ENCODE measurements around the gene BPTF. TPM values are rescaled to one million over a fixed set of nuclear protein-coding genes. Genes with fewer than 3 reads are reported as not detected.
"Not testable (repeated sequence)": the region's sequence is repeated elsewhere in the genome, so short reads cannot be mapped to it uniquely, and the experiment has no call there.

BPTF gene
- total RNA-seq, 4 donors from 2014 or later, result 88.8 to 143 (median 116) TPM

DNA sequence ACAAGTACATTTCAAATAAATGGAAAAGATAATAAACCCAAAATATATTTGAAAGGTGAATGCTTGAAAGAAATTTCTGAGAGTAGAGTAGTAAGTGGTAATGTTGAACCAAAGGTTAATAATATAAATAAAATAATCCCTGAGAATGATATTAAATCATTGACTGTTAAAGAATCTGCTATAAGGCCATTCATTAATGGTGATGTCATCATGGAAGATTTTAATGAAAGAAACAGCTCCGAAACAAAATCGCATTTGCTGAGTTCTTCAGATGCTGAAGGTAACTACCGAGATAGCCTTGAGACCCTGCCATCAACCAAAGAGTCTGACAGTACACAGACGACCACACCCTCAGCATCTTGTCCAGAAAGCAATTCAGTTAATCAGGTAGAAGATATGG lies 86.8 kb downstream of the BPTF start:
- DNase-seq, result no peak
- Histone ChIP-seq H3K36me3 (peaks cover 6 to 35% of the 10 kb centered on the region in 2 donors), H3K27ac (no peak overlapping the region), H3K4me1 (no peaks in the 10 kb centered on the region), H3K4me3 (replicated peaks in 1 of 3) (no peak overlapping the region), H3K9me3 (no peaks in the 10 kb centered on the region), H3K27me3 (no peaks in the 10 kb centered on the region)
- no peak for TF ChIP-seq POLR2A (IDR thresholded peaks at IDR 0.05)
- TF ChIP-seq, protein P1, sequence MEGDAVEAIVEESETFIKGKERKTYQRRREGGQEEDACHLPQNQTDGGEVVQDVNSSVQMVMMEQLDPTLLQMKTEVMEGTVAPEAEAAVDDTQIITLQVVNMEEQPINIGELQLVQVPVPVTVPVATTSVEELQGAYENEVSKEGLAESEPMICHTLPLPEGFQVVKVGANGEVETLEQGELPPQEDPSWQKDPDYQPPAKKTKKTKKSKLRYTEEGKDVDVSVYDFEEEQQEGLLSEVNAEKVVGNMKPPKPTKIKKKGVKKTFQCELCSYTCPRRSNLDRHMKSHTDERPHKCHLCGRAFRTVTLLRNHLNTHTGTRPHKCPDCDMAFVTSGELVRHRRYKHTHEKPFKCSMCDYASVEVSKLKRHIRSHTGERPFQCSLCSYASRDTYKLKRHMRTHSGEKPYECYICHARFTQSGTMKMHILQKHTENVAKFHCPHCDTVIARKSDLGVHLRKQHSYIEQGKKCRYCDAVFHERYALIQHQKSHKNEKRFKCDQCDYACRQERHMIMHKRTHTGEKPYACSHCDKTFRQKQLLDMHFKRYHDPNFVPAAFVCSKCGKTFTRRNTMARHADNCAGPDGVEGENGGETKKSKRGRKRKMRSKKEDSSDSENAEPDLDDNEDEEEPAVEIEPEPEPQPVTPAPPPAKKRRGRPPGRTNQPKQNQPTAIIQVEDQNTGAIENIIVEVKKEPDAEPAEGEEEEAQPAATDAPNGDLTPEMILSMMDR (IDR thresholded peaks at IDR 0.05), result no peak
- intact Hi-C loops (cut with DNase I), result no loop called here
- WGBS, 2 donors, result 95 to 98% methylated on average over 4 of the region's 4 CpGs

DNA sequence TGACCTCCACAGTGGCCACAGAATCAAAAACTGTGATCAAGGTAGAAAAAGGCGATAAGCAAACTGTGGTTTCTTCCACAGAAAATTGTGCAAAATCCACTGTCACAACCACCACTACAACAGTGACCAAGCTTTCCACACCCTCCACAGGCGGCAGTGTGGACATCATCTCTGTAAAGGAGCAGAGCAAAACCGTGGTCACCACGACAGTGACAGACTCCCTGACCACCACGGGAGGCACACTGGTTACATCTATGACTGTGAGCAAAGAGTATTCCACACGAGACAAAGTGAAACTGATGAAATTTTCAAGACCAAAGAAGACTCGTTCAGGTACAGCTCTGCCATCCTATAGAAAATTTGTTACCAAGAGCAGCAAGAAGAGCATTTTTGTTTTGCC lies 87.4 kb downstream of the BPTF start:
- H3K27me3 ChIP-seq, result no peaks in the 10 kb centered on the region
- H3K9me3 ChIP-seq, result no peaks in the 10 kb centered on the region
- DNase-seq, result no peak
- TF ChIP-seq, protein P1 (IDR thresholded peaks at IDR 0.05), result no peak
- no peak for TF ChIP-seq POLR2A (IDR thresholded peaks at IDR 0.05)
- 94% methylated on average over 7 of the region's 7 CpGs for WGBS, 2 donors
- no peak overlapping the region for H3K4me3 ChIP-seq (replicated peaks in 1 of 3)
- no peaks in the 10 kb centered on the region for H3K4me1 ChIP-seq
- intact Hi-C loops (cut with DNase I), result no loop called here
- no peak overlapping the region for H3K27ac ChIP-seq
- peaks cover 6 to 35% of the 10 kb centered on the region in 2 donors for H3K36me3 ChIP-seq

DNA sequence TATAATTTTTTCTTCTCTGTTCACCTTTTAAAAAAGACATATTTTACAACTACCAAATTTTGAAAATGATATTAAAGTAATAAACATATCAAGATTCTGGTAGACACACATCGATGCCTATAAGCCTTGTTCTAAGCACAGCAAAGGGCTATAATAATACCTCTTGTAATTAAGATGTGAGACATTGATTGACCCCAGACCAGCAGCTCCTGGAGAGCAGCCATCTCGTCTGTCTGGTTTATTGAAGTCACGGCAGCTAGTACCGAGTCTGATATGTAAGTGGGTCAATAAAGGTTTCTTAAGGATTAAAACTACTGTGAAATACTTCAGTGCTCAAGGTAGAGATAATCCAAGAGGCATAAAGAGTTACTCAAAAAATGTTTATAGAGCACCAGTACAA lies 94.9 kb downstream of the BPTF start:
- intact Hi-C loops (cut with DNase I), result no loop called here
- Histone ChIP-seq H3K27ac (no peak overlapping the region), H3K36me3 (peaks cover 16 to 37% of the 10 kb centered on the region in 2 donors), H3K9me3 (no peaks in the 10 kb centered on the region), H3K27me3 (no peaks in the 10 kb centered on the region), H3K4me3 (replicated peaks in 1 of 3) (no peak overlapping the region), H3K4me1 (no peaks in the 10 kb centered on the region)
- WGBS, 2 donors, result 83 to 84% methylated on average over 4 of the region's 4 CpGs
- TF ChIP-seq, protein P1 (IDR thresholded peaks at IDR 0.05), result no peak
- no peak for TF ChIP-seq POLR2A (IDR thresholded peaks at IDR 0.05)
- DNase-seq, result no peak

DNA sequence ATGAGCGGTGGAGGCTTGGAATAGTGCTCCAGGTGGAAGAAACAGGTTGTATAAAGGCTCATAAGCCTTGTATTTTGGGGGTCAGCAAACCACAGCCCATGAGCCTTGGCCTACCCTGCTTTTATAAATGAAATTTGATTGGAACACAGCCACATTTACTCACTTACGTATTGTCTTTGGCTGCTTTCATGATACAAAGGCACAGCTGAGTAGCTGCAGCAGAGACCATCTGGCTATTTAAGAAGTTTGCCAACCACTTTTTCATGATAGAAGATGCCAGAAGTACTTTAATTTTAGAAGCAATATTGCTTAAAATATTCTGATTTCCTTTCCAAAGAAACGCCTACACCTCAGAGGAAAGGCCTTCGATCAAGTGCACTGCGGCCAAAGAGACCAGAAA lies 97.2 kb downstream of the BPTF start:
- intact Hi-C loops (cut with DNase I), result no loop called here

DNA sequence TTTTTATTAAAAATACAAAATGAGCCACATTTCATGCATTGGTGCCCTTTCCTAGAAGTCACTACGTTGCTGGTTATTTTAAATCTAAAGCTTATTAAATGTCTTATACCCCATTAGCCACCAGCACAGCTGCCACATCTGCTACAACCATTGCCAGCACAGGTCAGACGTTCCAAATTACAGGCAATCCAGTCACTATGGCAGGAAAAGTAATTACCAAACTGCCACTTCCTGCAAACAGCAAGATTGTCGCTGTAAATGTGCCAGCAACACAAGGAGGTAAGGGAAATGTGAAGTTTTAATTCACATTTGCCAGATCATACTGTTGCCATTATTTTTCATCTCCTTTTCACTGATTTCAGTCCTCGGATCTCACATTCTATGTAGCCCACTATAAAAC lies 103.5 kb downstream of the BPTF start:
- 71 to 73% methylated on average over 4 of the region's 4 CpGs for WGBS, 2 donors
- H3K9me3 ChIP-seq; H3K27me3 ChIP-seq; H3K27ac ChIP-seq; intact Hi-C loops (cut with DNase I); DNase-seq; H3K4me3 ChIP-seq (replicated peaks in 1 of 3); H3K4me1 ChIP-seq: not testable (repeated sequence)
- peaks cover 59 to 74% of the 10 kb centered on the region in 2 donors for H3K36me3 ChIP-seq

More for the DNA sequence above, 97.2 kb downstream of the BPTF start:
- Histone ChIP-seq H3K27ac (no peak overlapping the region), H3K4me1 (no peaks in the 10 kb centered on the region), H3K27me3 (no peaks in the 10 kb centered on the region), H3K36me3 (peaks cover 16 to 46% of the 10 kb centered on the region in 2 donors), H3K9me3 (no peaks in the 10 kb centered on the region), H3K4me3 (replicated peaks in 1 of 3) (no peak overlapping the region)
- 84 to 90% methylated on average over 5 of the region's 5 CpGs for WGBS, 2 donors
- no peak for DNase-seq
- TF ChIP-seq POLR2A (IDR thresholded peaks at IDR 0.05), result no peak
- TF ChIP-seq, protein P1 (IDR thresholded peaks at IDR 0.05), result no peak

DNA sequence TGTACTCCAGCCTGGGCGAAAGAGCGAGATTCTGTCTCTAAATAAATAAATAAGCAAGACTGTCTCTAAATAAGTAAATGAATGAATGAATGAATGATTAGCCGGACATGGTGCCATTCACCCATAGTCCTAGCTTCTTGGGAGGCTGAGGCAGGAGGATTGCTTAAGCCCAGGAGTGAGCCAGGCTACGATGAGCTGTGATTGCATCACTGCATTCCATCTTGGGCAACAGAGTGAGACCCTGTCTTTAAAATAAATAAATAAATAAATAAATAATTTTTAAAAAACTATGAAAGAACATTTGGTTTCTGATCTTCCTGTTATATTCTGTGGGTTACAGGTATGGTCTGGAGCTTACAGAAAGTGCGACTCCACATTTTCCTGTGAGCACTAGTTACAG lies 105.9 kb downstream of the BPTF start:
- Histone ChIP-seq H3K9me3 (no peaks in the 10 kb centered on the region), H3K4me1 (peaks cover 0 to 5% of the 10 kb centered on the region in 2 donors), H3K27ac (no peak overlapping the region), H3K4me3 (replicated peaks in 1 of 3) (no peak overlapping the region), H3K36me3 (peaks cover 51 to 65% of the 10 kb centered on the region in 2 donors), H3K27me3 (no peaks in the 10 kb centered on the region)
- intact Hi-C loops (cut with DNase I), result no loop called here
- 96 to 98% methylated on average over 5 of the region's 5 CpGs for WGBS, 2 donors
- TF ChIP-seq, protein P1 (IDR thresholded peaks at IDR 0.05), result no peak
- TF ChIP-seq POLR2A (IDR thresholded peaks at IDR 0.05), result no peak
- no peak for DNase-seq
